Ishikawa (cell line): ENCODE results near the gene PTGS1.

Experiments used
- EGR1 ChIP-seq: IDR thresholded peaks from 2 replicates; pipeline ENCODE4 v1.6.1; 2012
- EP300 ChIP-seq: IDR thresholded peaks from 2 replicates; pipeline ENCODE4 v1.6.1; 2012; ENCODE audit warnings: borderline replicate concordance
- TF ChIP-seq, protein P1 (sequence below): IDR thresholded peaks from 2 replicates; pipeline ENCODE4 v1.6.1; 2012; ENCODE audit warnings: low read depth, mild to moderate bottlenecking

DNA sequence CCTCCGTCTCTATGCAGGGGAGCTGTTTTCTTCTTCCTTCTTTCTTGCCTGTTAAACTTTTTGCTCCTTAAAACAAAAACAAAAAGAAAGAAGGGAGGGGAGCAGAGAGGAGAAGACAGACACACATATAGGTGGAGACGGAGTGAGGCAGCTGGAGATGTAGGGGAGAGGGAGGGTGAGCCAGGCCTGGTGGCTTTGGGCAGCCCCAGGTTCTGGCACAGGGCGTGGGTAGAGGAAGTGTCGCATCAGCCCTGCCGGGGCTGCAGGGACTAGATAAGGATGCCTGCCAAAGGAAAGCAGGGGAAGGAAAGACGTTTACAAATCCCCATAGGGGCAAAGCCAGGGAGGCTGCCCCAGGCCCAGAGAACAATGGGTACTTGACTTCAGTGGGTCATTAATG lies 38.7 kb upstream of the PTGS1 start:
- TF ChIP-seq EP300 (no peak), EGR1 (no peak)
- TF ChIP-seq, protein P1, sequence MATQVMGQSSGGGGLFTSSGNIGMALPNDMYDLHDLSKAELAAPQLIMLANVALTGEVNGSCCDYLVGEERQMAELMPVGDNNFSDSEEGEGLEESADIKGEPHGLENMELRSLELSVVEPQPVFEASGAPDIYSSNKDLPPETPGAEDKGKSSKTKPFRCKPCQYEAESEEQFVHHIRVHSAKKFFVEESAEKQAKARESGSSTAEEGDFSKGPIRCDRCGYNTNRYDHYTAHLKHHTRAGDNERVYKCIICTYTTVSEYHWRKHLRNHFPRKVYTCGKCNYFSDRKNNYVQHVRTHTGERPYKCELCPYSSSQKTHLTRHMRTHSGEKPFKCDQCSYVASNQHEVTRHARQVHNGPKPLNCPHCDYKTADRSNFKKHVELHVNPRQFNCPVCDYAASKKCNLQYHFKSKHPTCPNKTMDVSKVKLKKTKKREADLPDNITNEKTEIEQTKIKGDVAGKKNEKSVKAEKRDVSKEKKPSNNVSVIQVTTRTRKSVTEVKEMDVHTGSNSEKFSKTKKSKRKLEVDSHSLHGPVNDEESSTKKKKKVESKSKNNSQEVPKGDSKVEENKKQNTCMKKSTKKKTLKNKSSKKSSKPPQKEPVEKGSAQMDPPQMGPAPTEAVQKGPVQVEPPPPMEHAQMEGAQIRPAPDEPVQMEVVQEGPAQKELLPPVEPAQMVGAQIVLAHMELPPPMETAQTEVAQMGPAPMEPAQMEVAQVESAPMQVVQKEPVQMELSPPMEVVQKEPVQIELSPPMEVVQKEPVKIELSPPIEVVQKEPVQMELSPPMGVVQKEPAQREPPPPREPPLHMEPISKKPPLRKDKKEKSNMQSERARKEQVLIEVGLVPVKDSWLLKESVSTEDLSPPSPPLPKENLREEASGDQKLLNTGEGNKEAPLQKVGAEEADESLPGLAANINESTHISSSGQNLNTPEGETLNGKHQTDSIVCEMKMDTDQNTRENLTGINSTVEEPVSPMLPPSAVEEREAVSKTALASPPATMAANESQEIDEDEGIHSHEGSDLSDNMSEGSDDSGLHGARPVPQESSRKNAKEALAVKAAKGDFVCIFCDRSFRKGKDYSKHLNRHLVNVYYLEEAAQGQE = no peak
